K562 (cell line): ENCODE results near the gene HOXB8. TPM values are rescaled to one million over a fixed set of nuclear protein-coding genes. Genes with fewer than 3 reads are reported as not detected.
A peak's percentile ranks its signal among the peaks of the same experiment; 100 is the strongest.

Source experiments
- AFF4 ChIP-seq: sonication (generic); formaldehyde crosslinking; IDR thresholded peaks from 2 replicates; pipeline ENCODE4 v1.8.0; 2023; ENCODE audit warnings: mild to moderate bottlenecking, missing genetic modification reagents
- BRCA1 ChIP-seq, 2 experiments: fragments of 450-650 bp in 1 of 2; sonication (generic) in 1 of 2; formaldehyde crosslinking in 1 of 2; IDR thresholded peaks; 2 replicates each; pipeline versions ENCODE4 v1.5.0 to v1.6.1; 2017 to 2020; ENCODE audit warnings: mild to moderate bottlenecking in 1 of 2, missing genetic modification reagents in 1 of 2
- BRD9 ChIP-seq: fragments of 450-650 bp; IDR thresholded peaks from 2 replicates; pipeline ENCODE4 v1.6.1; 2018; ENCODE audit warnings: low read depth; ENCODE audit not compliant: partially characterized antibody
- BRF1 ChIP-seq: IDR thresholded peaks from 3 replicates; pipeline ENCODE4 v1.6.1; 2011; ENCODE audit warnings: borderline replicate concordance, mild to moderate bottlenecking; ENCODE audit not compliant: insufficient read length; ENCODE audit errors: extremely low read depth
- CBFA2T2 ChIP-seq: fragments of 450-650 bp; conservative IDR thresholded peaks from 2 replicates; pipeline ENCODE4 v1.6.1; 2017; ENCODE audit warnings: mild to moderate bottlenecking
- CBX3 ChIP-seq, 2 experiments: IDR thresholded peaks; 1 replicate in 1 of 2; 2 replicates in 1 of 2; pipeline ENCODE4 v1.6.1; 2012; ENCODE audit warnings: inconsistent platforms in 2 of 2, low read length in 2 of 2, borderline replicate concordance in 1 of 2, control low read depth in 1 of 2
- CTCF ChIP-seq, 3 experiments: IDR thresholded peaks in 2 of 3; conservative IDR thresholded peaks in 1 of 3; 2 replicates each; pipeline ENCODE4 v1.5.1; 2011 to 2012; ENCODE audit warnings: low read length in 3 of 3, mild to moderate bottlenecking in 3 of 3, control low read depth in 2 of 3, improper control_type of control experiment in 1 of 3, inconsistent platforms in 1 of 3, low read depth in 1 of 3, mixed read lengths in 1 of 3, moderate library complexity in 1 of 3; ENCODE audit not compliant: insufficient read depth in 2 of 3
- E2F5 ChIP-seq: sonication (generic); formaldehyde crosslinking; IDR thresholded peaks from 2 replicates; pipeline ENCODE4 v1.8.0; 2022; ENCODE audit warnings: mild to moderate bottlenecking, missing genetic modification reagents
- ETS1 ChIP-seq: conservative IDR thresholded peaks from 2 replicates; pipeline ENCODE4 v1.6.1; 2011; ENCODE audit warnings: low read depth, mild to moderate bottlenecking, low read length; ENCODE audit not compliant: control insufficient read depth
- ETV6 ChIP-seq, 3 experiments: fragments of 150-350 bp in 1 of 3; sonication (generic) in 1 of 3; formaldehyde crosslinking in 1 of 3; IDR thresholded peaks; 2 replicates each; pipeline versions ENCODE4 v1.6.1 to v1.8.0; 2014 to 2022; ENCODE audit warnings: borderline replicate concordance in 2 of 3, low read depth in 2 of 3, antibody characterized with exemption in 1 of 3, low read length in 1 of 3, mild to moderate bottlenecking in 1 of 3, missing genetic modification reagents in 1 of 3
- MITF ChIP-seq: IDR thresholded peaks from 2 replicates; pipeline ENCODE4 v1.6.1; 2014; ENCODE audit warnings: antibody characterized with exemption
- MTF1 ChIP-seq: fragments of 250-450 bp; sonication (Bioruptor Pico); IDR thresholded peaks from 2 replicates; pipeline ENCODE4 v1.9.0; 2021; ENCODE audit warnings: moderate library complexity, mild to moderate bottlenecking, inconsistent platforms, borderline replicate concordance
- RFX5 ChIP-seq: IDR thresholded peaks from 2 replicates; pipeline ENCODE4 v1.6.1; 2011; ENCODE audit warnings: low read depth, mild to moderate bottlenecking, improper control_type of control experiment, low read length
- ZBTB43 ChIP-seq: sonication (generic); formaldehyde crosslinking; IDR thresholded peaks from 2 replicates; pipeline ENCODE4 v1.8.0; 2023; ENCODE audit warnings: mild to moderate bottlenecking, missing genetic modification reagents
- polyA plus RNA-seq, 8 experiments: library from polyadenylated mRNA; depleted of rRNA in 4 of 8; stranded (reverse) in 5 of 8; unstranded in 3 of 8; fragments of >200 nt; fragmentation: Nextera tagmentation in 2 of 8; fragmentation: Illumina TruSeq in 1 of 8; extraction: Ambion mirVana in 2 of 8; extraction: Trizol in 1 of 8; gene quantifications; 2 replicates each; pipeline versions ENCODE4 v1.2.1 to v1.2.3, GENCODE V29; 2011 to 2014; ENCODE audit warnings: inconsistent platforms in 1 of 8, missing spikeins in 1 of 8
- total RNA-seq, 7 experiments: library from RNA; depleted of rRNA in 6 of 7; stranded (reverse); fragments of >200 nt in 6 of 7; fragmentation: Illumina TruSeq in 2 of 7; extraction: Trizol in 2 of 7; gene quantifications; 2 replicates each; pipeline versions ENCODE4 v1.2.1 to v1.2.3, GENCODE V29; 2011 to 2021; ENCODE audit warnings: low replicate concordance in 1 of 7

Gene HOXB8
- total and polyA plus RNA-seq, 9 of the 15 experiments (the other 6 are each of a cell fraction or from before 2014, with no cell fraction given) = 0.52 to 23.8 (median 3.6) TPM

- TF ChIP-seq ETS1 (no peak), MTF1 (CRISPR knock-in tag) (no peak), BRCA1 (IDR thresholded peaks at IDR 0.05) (no peak), BRCA1 (CRISPR knock-in tag; IDR thresholded peaks at IDR 0.05) (no peak), CTCF (IDR thresholded peaks at IDR 0.05 in 2 of 3, conservative IDR thresholded peaks at IDR 0.05 in 1 of 3; ENCODE audit: insufficient read depth in 2 of 3, low read depth in 1 of 3, low read length in 3 of 3) (peak; percentile 96 to 97 (median 96)), CBFA2T2 (no peak), RFX5 (no peak), CBX3 (IDR thresholded peaks at IDR 0.05; ENCODE audit: borderline replicate concordance in 1 of 2, low read length in 2 of 2) (no peak), BRF1 (no peak), BRD9 (no peak), E2F5 (no peak), AFF4 (CRISPR knock-in tag) (no peak), MITF (no peak), ETV6 (IDR thresholded peaks at IDR 0.05; ENCODE audit: borderline replicate concordance in 1 of 2, low read depth in 2 of 2, low read length in 1 of 2) (0 out of 4 replicates have a peak, but pooled peaks of 1 of the 2 experiments have one; percentile 4), ETV6 (CRISPR knock-in tag; IDR thresholded peaks at IDR 0.05; ENCODE audit: borderline replicate concordance) (no peak), ZBTB43 (CRISPR knock-in tag) (no peak)
Measured at GRCh38 chr17:48618256-48618896, 3.3 kb upstream of the HOXB8 start (continued).
